ENCODE results near the gene ERBB2. TPM values are rescaled to one million over a fixed set of nuclear protein-coding genes. Genes with fewer than 3 reads are reported as not detected.

ERBB2 gene
- total and polyA plus RNA-seq, 2 of the 13 experiments (the other 11 are each of a cell fraction or from before 2014, with no cell fraction given): 57.7 to 64.1 TPM

DNA sequence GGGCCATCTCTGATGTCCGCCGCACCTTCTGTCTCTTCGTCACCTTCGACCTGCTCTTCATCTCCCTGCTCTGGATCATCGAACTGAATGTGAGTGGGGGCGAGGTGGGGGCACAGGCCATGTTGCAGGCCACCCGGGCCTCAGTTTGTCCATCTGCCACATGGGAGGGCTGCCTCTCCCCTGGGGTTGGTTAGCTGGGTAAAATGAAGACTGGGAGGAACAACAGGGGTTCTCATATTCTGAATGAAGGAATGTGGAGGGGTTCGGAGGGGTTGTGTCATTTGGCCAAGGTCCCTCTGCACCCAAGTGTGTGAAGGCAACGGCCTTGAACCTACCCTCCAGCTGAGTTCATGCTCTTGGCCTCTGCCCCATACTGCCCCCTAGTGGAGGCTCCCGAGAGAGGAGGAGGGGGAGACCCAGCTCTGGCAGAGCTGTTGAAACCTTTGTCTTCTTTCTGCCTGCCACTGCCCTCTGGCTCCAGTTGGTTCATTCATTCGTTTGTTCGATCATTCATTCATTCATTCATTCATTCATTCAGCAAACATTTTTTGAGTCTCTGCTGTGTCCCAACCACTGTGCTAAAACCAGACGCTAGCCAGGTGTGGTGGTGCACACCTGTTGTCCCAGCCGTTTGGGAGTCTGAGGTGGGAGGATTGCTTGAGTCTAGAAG, 46.1 kb upstream of the ERBB2 start (continued):
- TF ChIP-seq, protein P1, sequence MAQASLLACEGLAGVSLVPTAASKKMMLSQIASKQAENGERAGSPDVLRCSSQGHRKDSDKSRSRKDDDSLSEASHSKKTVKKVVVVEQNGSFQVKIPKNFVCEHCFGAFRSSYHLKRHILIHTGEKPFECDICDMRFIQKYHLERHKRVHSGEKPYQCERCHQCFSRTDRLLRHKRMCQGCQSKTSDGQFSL (CRISPR knock-in tag; IDR thresholded peaks at IDR 0.05): peak; percentile 74; the same call in 1 of the 2 replicates
- TF ChIP-seq MXD4 (CRISPR knock-in tag; IDR thresholded peaks at IDR 0.05) (no peak), POGK (CRISPR knock-in tag; conservative IDR thresholded peaks at IDR 0.05) (0 out of 2 replicates have a peak, but pooled peaks have one; percentile 29), SKI (IDR thresholded peaks at IDR 0.05; ENCODE audit: partially characterized antibody) (peak; percentile 67), PRMT3 (CRISPR knock-in tag; IDR thresholded peaks at IDR 0.05; ENCODE audit: borderline replicate concordance, low read depth) (no peak), ZKSCAN5 (CRISPR knock-in tag; IDR thresholded peaks at IDR 0.05) (no peak), CBFB (CRISPR knock-in tag; IDR thresholded peaks at IDR 0.05) (0 out of 2 replicates have a peak, but pooled peaks have one; percentile 46), NR2F1 (CRISPR knock-in tag; IDR thresholded peaks at IDR 0.05) (peak; percentile 82 to 84), RBM22 (optimal IDR thresholded peaks at IDR 0.05; ENCODE audit: low read length) (peak; percentile 61), MTA3 (CRISPR knock-in tag; IDR thresholded peaks at IDR 0.05) (no peak), SP2 (CRISPR knock-in tag; IDR thresholded peaks at IDR 0.05) (no peak)
- TF ChIP-seq, protein P2, sequence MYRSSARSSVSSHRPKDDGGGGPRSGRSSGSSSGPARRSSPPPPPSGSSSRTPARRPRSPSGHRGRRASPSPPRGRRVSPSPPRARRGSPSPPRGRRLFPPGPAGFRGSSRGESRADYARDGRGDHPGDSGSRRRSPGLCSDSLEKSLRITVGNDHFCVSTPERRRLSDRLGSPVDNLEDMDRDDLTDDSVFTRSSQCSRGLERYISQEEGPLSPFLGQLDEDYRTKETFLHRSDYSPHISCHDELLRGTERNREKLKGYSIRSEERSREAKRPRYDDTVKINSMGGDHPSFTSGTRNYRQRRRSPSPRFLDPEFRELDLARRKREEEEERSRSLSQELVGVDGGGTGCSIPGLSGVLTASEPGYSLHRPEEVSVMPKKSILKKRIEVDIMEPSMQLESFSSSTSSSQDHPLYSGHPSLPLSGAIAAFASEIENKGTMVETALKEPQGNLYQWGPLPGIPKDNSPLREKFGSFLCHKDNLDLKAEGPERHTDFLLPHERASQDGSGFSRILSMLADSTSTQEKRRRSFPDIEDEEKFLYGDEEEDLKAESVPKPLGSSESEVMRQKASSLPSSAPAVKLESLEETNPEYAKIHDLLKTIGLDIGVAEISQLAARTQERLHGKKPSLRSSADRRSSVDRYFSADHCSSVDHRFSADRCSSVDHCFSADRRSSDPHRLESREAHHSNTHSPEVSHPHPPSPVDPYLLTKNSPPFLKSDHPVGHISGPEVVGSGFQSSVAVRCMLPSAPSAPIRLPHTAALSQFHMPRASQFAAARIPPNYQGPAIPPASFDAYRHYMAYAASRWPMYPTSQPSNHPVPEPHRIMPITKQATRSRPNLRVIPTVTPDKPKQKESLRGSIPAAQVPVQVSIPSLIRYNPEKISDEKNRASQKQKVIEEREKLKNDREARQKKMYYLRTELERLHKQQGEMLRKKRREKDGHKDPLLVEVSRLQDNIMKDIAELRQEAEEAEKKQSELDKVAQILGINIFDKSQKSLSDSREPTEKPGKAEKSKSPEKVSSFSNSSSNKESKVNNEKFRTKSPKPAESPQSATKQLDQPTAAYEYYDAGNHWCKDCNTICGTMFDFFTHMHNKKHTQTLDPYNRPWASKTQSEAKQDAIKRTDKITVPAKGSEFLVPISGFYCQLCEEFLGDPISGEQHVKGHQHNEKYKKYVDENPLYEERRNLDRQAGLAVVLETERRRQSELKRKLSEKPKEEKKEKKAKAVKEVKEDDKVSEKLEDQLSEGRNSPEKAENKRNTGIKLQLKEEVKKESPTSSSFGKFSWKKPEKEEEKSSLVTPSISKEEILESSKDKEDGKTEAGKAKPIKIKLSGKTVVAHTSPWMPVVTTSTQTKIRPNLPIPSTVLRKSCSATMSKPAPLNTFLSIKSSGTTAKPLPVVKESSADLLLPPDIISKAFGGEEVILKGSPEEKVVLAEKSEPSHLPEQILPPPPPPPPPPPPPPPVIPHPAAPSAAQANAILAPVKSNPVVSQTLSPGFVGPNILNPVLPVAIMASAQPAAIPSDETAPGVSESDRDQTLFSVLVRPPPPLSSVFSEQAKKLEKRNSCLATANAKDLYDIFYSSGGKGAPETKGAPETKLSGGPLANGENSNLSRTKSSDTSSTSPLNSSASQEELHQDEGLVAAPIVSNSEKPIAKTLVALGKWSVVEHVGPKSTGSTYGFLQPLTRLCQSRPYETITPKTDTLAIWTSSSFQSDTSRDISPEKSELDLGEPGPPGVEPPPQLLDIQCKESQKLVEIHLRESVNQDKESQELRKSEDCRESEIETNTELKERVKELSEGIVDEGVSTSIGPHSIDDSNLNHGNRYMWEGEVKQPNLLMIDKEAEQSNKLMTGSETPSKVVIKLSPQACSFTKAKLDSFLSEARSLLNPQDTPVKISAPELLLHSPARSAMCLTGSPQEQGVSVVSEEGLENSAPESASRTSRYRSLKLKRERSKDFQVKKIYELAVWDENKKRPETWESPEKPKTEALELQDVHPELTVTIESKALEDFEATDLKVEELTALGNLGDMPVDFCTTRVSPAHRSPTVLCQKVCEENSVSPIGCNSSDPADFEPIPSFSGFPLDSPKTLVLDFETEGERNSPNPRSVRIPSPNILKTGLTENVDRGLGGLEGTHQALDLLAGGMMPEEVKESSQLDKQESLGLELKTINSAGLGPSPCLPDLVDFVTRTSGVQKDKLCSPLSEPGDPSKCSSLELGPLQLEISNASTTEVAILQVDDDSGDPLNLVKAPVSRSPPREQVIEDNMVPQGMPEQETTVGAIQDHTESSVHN (CRISPR knock-in tag; IDR thresholded peaks at IDR 0.05): no peak; the same call in 1 of the 2 replicates
- TF ChIP-seq, protein P3, sequence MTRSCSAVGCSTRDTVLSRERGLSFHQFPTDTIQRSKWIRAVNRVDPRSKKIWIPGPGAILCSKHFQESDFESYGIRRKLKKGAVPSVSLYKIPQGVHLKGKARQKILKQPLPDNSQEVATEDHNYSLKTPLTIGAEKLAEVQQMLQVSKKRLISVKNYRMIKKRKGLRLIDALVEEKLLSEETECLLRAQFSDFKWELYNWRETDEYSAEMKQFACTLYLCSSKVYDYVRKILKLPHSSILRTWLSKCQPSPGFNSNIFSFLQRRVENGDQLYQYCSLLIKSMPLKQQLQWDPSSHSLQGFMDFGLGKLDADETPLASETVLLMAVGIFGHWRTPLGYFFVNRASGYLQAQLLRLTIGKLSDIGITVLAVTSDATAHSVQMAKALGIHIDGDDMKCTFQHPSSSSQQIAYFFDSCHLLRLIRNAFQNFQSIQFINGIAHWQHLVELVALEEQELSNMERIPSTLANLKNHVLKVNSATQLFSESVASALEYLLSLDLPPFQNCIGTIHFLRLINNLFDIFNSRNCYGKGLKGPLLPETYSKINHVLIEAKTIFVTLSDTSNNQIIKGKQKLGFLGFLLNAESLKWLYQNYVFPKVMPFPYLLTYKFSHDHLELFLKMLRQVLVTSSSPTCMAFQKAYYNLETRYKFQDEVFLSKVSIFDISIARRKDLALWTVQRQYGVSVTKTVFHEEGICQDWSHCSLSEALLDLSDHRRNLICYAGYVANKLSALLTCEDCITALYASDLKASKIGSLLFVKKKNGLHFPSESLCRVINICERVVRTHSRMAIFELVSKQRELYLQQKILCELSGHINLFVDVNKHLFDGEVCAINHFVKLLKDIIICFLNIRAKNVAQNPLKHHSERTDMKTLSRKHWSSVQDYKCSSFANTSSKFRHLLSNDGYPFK (CRISPR knock-in tag; IDR thresholded peaks at IDR 0.05; ENCODE audit: borderline replicate concordance): no peak
- TF ChIP-seq, protein P4, sequence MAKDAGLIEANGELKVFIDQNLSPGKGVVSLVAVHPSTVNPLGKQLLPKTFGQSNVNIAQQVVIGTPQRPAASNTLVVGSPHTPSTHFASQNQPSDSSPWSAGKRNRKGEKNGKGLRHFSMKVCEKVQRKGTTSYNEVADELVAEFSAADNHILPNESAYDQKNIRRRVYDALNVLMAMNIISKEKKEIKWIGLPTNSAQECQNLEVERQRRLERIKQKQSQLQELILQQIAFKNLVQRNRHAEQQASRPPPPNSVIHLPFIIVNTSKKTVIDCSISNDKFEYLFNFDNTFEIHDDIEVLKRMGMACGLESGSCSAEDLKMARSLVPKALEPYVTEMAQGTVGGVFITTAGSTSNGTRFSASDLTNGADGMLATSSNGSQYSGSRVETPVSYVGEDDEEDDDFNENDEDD (CRISPR knock-in tag; IDR thresholded peaks at IDR 0.05; ENCODE audit: borderline replicate concordance): no peak
